Endometrial microvascular endothelial cells (primary cell): ENCODE data around the gene RBM46. TPM values are rescaled to one million over a fixed set of nuclear protein-coding genes. Genes with fewer than 3 reads are reported as not detected.
"Not testable (repeated sequence)": the region's sequence is repeated elsewhere in the genome, so short reads cannot be mapped to it uniquely, and the experiment has no call there.

ENCODE experiments used
- in situ Hi-C: cut with HindIII; loops from 2 replicates; pipeline ENCODE4 v1.10.0; 2017; ENCODE audit warnings: low sequenced_read_pairs, low pct_unique_long_range_greater_than_20kb; ENCODE audit errors: inconsistent ontology term
- total RNA-seq: library from RNA; depleted of rRNA; stranded (reverse); fragments of >200 nt; gene quantifications from one replicate; pipeline ENCODE4 v1.2.3, GENCODE V29; 2015; ENCODE audit errors: inconsistent ontology term

Gene RBM46
- total RNA-seq, 1 donor from 2014 or later, result not detected

DNA sequence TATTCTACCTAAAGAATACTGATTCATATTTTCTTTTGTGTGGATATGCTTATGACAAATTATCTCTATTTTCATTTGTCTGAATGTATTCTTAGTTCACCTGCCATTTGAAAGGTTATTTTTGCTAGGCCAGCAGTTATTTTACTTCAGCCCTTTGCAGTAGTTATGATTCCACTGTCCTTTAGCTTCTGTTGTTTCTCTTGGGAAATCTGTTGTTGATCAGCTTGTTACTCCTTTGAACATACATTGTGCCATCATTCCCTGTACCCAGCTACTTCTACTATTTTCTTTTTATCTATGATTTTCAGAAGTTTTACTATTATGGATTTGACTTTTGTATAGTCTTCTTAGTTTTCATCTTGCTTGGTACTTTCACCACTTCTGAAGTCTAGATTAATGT lies 37.2 kb downstream of the RBM46 start:
- in situ Hi-C loops, result no loop called here

DNA sequence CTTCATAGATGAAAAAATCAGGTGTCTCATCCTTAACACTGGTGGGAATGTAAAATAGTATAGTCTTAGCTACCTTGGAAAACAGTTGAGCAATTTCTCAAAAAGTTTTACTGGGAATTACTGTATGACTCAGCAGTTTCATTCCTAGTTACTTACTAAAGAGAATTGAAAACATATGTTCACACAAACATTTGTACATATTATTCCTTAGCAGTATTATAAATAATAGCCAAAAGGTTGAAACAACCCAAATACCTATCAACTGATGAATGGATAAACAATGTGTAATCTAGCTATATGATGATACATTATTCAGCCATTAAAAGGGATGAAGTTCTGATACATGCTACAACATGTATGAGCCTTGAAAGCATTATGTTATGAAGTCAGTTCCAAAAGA lies 41.7 kb downstream of the RBM46 start:
- in situ Hi-C loops, result no loop called here

- in situ Hi-C loops, result no loop called here
Observed at GRCh38 chr4:154836030-154836429, 55.0 kb downstream of the RBM46 start.

DNA sequence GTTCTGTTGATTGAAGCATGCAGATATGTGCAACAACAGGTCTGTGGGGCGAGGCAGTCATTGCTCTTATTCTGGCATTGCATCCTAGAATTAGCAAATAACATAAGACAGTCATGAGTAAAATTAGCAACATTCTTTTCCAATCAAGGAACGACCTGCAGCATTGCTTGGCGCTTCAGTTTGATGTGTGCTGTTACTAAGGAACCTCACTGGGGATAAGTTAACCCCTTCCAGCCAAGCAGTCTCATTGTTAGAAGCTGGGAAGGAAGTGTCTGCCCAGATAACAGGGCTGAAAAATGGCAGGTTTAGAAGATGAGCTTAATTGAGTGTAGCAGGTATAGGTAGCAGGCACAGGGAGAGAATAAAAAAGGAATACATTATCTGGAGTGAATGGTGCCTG lies 55.4 kb downstream of the RBM46 start:
- in situ Hi-C loops, result no loop called here

DNA sequence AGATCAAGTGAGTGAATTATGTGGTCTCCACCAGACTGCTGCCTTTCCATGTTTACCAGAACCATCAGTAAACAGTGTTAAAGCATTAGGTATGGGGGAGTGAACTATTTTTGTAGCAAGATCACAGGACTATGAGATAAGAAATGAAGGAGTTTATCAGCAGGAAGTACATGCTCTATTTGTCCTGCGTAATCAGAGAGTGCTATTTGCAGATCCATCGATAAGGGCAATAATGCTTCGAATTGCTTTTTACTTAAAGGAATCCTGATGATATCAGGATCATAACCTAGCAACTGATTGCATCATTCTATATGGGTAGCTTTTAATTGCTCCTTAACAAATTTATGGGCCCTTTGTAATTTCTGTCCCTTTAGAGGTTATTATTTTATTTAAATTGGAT lies 57.1 kb downstream of the RBM46 start:
- in situ Hi-C loops, result no loop called here

DNA sequence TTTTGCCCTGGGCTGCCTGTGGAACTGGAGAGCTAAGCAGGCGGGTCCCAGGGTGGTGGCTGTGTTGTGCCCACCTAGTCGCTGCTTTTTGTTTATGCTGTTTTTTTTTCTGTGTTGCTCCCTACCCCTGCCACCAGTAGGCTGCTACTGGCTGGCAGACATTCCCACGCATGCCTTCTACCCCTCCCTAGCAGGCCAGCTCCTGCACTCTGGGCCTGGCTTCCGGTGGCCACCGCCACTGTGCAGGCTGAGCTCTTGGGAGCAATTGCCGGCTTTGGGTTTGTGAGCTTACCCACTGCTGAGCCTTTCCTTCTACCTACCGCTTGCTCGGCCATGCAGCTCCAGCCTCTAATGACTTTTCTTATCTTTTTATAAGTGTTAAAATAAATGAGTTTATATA lies 57.6 kb downstream of the RBM46 start:
- in situ Hi-C loops, result no loop called here

DNA sequence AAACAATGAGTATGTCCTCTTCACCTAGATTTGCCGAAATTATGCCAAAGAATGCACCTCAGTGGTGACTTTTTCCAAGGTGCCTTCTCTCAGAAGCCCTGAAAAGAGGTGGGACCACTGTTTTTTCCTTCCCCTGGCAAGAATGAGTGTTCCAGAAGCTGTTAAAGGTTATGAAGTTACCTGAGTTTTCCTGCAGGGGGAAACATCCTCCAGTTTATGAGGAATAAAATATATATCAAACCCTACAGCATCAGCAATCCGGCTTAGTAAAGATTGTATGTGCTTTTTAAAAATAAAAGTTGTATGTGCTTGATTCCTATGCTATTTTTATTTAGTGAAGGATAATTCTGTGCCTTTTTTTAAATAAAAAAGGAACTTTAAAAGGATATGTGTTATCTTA lies 73.3 kb downstream of the RBM46 start:
- in situ Hi-C loops, result no loop called here

- in situ Hi-C loops, result no loop called here
Observed at GRCh38 chr4:154858166-154858565, 77.1 kb downstream of the RBM46 start.

DNA sequence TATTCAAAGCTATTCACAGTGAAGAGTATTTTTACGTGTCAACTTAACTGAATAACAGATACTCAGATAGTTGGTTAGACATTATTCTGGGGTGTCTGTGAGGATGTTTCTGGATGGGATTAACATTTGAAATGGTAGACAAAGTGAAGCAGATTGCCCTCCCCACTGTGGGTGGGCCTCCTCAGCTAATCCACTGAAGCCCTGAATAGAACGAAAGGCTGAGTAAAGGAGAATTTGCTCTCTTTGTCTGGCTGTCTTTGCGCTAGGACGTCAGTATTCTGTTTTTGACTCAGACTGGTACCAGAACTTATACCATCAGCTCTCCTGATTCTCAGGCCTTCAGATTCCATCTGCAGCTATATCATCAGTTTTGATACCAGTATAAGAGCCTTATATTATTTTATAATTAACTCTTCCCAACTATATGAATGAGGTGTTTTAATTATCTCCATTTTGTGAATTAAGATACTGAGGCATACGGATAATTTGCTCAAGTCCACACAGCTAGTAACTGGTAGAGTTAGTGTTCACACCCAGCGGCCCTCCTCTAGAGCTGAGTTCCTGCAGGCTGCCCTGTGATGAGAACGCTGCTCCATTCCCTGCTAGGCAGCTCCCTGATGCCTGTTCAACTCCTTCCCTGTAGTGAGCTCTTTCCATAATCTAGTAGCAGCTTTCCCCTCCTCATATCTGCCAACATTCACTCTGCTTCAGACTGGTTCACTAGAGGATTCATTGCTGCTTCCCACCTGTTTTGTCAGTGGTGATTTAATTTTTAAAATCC lies 87.5 kb downstream of the RBM46 start:
- in situ Hi-C loops, result no loop called here

GRCh38 chr4:154869301-154869700 lies 88.2 kb downstream of the RBM46 start:
- in situ Hi-C loops, result no loop called here

DNA sequence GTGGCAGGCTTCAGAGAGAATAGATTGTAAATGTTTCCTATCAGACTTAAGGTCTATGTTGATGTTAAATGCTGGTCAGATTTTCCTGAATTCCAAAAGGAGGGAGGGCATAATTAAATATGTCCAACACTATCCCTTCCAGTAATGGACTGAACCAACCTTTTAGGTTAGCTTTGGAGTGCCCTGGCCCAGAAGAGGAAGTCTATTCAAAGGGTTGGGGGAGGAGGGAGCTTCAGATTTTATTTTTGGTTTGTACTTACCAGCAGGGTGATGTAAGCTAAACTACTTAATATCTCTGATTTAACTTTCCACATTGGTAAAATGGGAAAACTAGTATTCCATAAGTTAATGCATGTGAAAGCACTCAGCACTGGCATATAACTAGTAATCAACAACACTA lies 91.1 kb downstream of the RBM46 start:
- in situ Hi-C loops, result no loop called here

- in situ Hi-C loops, result not testable (repeated sequence)
Observed at GRCh38 chr4:154874049-154874448, 93.0 kb downstream of the RBM46 start.

- in situ Hi-C loops, result no loop called here
Observed at GRCh38 chr4:154877110-154877760, 96.2 kb downstream of the RBM46 start.

Other genes starting within 250 kb of the RBM46 start
- 73.2 TPM for gene PLRG1, start 230.9 kb upstream of the RBM46 start, total RNA-seq
- gene FGB, start 218.3 kb upstream of the RBM46 start, total RNA-seq, result not detected
- not detected for gene FGA, start 190.5 kb upstream of the RBM46 start, total RNA-seq
- gene FGG, start 168.6 kb upstream of the RBM46 start, total RNA-seq, result not detected
- gene LRAT, start 37.3 kb upstream of the RBM46 start, total RNA-seq, result not detected